ENCODE data around the gene STYK1.
"Not testable (repeated sequence)": the region's sequence is repeated elsewhere in the genome, so short reads cannot be mapped to it uniquely, and the experiment has no call there.

Gene STYK1

GRCh38 chr12:10620078-10620779 is 53.6 kb downstream of the STYK1 start:
- DNase-seq (ENCODE audit: low read depth in 2 of 2), result no peak

DNA sequence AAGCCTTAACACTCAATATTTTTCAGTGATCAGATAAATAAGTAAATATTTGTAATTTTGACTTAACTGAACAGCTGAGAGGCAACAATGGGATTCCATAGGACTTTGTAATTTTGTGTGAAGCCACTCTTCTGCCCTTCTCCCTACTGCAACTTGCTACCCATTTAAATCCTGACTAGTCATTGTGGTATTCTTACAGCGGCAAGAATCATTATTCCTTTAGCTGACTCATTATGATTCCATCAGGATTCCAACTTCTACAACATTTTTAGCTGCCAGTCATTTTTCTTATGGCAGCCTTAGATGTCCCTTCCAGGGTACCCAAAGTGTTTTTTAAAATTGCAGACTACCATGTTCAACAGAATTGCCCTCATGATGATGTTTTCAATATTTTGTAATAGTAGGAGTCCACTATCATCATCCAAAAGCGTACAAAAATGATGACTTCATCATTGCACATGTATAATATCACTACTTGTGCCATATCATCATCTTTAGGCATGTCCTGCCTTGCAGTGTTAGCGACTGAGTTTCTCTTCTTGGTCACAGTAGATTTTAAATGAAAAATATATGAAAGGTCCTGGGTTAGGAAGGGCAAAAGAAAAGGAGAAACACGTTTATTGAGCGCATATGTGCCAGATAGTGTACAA is 55.4 kb downstream of the STYK1 start:
- DNase-seq (ENCODE audit: low read depth in 2 of 2), result no peak

- DNase-seq (ENCODE audit: low read depth in 2 of 2), result no peak
Observed at GRCh38 chr12:10617863-10618262, 56.0 kb downstream of the STYK1 start.

DNA sequence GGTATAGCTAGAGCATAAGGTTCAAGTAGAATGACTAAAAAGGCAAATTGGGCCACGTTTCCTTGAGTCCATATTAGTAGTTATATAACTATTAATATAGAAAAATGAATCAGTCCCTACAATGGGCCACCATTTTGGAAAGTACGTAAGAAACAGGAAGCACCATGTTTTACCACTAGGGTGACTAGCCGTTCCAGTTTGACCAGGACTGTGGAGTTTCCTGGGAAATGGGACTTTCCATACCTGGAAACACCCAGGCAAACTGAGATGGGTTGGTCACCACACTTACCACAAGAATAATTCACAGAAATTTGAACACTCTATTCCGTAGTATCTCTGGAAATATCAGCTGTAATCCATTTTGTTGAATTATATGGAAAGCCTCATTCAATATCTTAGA is 58.3 kb downstream of the STYK1 start:
- DNase-seq (ENCODE audit: low read depth in 2 of 2), result no peak

DNA sequence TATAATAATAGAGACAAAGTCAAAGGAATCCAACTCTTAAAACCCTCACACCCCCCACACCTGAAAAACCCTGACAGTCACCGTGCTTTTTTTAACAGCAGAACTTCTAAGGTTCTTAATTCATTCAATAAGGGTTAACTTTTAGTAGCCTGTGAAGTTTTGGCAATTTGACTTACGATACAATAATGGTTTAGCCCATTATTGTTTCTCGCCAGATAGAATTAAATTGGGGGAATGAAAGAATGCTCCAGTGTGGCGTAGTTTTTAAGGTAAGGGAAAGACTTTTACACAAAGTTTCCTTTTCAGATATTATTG is 59.8 kb downstream of the STYK1 start:
- no peak for DNase-seq (ENCODE audit: low read depth in 2 of 2)

DNA sequence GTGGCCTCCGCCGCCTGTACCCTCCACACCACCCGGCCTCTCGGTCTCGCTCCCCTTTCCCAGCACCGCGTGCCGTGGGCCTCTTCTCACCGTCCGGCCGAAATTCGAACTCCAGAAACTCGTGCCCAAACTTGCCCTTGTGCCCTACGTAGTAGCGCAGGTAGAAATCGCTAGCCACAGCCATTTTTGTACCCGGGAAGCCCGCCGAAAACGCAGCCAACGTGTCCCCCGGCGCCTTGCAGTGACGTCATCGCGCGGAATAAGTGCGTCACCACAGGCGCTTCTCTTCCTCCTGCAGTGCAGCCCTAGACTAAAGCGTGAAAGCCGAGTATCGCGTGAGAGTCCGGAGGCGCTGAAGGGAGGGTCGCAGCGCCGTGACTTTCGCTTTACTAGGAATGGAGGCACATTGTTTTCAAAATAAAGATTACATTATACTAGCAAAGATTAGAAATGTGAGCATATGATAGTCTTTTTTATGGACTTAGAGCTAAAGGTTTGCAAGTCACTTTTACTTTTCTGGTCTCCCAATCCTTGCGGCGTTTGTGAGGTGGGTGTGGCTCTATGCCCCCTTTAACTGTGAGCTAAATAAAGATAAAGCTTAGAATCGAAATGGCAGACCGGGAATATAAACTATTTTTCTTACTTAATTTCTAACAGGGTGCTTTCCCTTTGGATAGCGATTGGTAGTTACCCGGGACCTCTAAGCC is 60.4 kb downstream of the STYK1 start, which contains the start of gene MAGOHB:
MAGOHB (minus strand) TSS at position 261 of the 707 bp plus-strand sequence; CDS start at position 184, 77 bp downstream.
- peak; percentile 96 for DNase-seq (ENCODE audit: low read depth in 2 of 2)

DNA sequence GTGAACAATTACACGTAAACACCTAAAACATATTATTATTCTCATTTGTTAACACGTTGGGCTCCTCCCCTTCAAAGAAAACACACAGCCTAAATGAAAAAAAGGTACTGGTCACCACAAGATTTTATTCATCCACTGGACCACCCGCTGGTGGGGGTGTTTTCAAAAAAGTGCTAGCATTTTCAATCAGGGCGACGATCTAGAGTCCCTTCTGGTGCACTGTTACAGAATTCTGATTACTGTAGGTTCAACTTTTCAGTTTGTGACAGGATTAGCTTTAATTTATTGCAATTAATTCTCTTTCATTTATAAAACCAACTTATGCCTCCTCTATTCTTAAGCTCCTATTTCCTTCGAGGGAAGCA is 60.9 kb downstream of the STYK1 start:
- DNase-seq (ENCODE audit: low read depth in 2 of 2), result no peak

DNA sequence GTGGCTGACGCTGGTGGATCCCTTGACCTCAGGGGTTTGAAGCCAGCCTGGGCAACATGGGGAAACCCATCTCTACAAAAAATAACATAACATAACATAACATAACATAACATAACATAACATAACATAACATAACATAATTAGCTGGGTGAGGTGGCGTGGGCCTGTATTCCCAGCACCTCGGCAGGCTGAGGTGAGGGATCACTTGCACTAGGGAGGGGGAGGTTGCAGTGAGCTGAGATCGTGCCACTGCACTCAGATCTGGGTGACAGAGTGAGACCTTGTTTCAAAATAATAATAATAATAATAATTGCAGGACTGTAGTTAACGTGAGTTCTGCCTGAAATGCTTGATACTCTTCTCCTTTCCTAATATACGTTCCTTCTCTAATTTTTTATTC is 61.7 kb downstream of the STYK1 start:
- DNase-seq (ENCODE audit: low read depth in 2 of 2), result no peak

DNA sequence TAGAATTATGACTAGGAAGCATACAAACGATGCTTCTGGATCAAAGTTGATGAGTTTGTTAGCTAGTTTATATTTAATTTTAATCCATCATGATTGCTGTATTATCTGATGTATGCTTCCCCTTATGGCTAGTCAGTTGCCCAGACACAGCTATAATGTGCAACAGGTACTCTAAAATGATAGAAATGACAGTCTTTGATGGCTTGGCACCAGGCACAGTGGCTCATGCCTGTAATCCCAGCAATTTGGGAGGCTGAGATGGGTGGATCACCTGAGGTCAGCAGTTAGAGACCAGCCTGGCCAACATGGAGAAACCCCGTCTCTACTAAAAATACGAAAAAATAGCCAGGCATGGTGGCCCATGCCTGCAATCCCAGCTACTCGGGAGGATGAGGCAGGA is 62.6 kb downstream of the STYK1 start:
- DNase-seq (ENCODE audit: low read depth in 2 of 2), result not testable (repeated sequence)

DNA sequence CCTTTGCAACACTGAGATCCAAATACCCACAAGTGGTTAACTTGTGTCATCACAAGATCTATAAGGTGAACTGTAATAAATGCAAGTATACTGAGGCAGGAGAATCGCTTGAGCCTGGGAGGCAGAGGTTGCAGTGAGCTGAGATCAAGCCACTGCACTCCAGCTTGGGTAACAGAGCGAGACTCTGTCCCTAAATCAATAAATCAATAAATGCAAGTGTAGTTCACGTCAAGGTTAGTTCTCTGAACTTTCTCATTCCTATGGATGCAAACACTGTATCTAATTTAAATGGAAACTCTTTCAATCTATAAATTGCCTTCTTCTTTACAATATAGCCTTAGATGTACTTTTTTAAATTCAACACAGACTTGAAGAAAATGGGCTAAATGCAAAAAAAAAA is 63.7 kb downstream of the STYK1 start:
- no peak for DNase-seq (ENCODE audit: low read depth in 2 of 2)

DNA sequence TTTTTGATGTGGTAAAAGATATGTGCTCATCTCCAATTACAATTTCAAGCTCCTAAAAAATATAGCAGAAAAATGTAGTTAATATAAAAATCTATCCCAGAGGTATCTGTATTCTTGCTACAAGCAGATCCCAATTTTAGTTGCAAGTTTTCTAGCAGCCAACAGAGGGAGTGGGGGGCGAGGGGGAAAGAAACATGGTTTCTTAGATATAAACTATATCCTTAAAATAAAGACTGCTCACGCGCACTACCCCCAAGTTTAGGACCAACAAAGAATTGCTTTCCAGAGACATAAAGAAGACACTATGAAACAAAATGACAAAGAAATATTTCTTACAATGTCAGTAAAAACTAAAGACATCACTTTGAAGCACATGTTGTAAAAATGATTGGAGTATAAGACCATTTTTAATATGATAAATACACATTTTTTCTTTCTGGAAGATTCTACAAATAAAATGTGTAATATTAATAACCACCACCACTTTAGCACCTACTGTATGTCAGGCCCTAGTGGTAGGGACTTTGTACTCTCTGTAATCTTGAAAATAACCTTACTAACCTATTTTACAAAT is 65.9 kb downstream of the STYK1 start:
- no peak for DNase-seq (ENCODE audit: low read depth in 2 of 2)

GRCh38 chr12:10601860-10602259 is 72.0 kb downstream of the STYK1 start:
- DNase-seq (ENCODE audit: low read depth in 2 of 2), result no peak

- DNase-seq (ENCODE audit: low read depth in 2 of 2), result no peak
Observed at GRCh38 chr12:10600988-10601387, 72.9 kb downstream of the STYK1 start.

GRCh38 chr12:10595881-10596280 is 78.0 kb downstream of the STYK1 start:
- DNase-seq (ENCODE audit: low read depth in 2 of 2), result no peak

GRCh38 chr12:10590966-10591365 is 82.9 kb downstream of the STYK1 start:
- no peak for DNase-seq (ENCODE audit: low read depth in 2 of 2)

- DNase-seq (ENCODE audit: low read depth in 2 of 2), result no peak
Observed at GRCh38 chr12:10584415-10584814, 89.4 kb downstream of the STYK1 start.

GRCh38 chr12:10582704-10583103 is 91.1 kb downstream of the STYK1 start:
- no peak for DNase-seq (ENCODE audit: low read depth in 2 of 2)

- DNase-seq (ENCODE audit: low read depth in 2 of 2), result not testable (repeated sequence)
Observed at GRCh38 chr12:10582133-10582532, 91.7 kb downstream of the STYK1 start.

DNA sequence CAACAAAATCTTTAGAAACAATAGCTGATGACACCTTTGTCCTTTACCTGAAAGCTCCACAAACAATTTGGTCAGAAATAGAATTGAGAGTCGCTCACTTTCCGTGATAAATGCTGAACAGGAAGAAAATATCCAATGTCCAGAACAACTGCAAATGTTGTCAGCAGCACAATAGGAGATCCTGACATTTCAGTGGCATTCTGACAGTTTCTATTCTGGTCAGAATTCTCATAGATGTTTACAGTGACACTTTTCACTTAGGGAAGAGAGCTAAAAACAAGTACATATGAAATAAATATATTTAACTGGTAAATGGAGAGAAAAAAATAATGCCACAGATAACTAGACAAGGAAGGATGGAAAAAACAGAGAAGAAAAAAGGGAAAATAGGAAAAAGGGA is 99.5 kb downstream of the STYK1 start:
- no peak for DNase-seq (ENCODE audit: low read depth in 2 of 2)

DNA sequence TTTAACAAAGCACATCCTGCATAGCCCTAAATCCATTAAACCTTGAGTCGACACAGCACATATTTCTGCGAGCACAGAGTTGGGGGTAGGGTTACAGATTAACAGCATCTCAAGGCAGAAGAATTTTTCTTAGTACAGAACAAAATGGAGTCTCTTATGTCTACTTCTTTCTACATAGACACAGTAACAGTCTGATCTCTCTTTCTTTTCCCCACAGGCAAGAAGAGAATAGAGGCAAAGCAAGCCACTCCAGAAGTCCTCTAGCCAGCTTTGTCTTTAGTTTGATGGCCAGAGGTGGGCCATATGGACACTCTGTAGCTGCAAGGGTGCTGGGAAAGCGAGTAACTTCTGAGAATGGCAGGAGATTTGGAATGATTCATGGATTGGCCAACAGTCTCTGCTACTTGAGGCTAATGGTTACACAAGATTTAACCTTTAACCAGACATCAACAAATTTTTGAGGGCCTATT is 101.8 kb downstream of the STYK1 start:
- DNase-seq (ENCODE audit: low read depth in 2 of 2), result not testable (repeated sequence)

- DNase-seq (ENCODE audit: low read depth in 2 of 2), result no peak
Observed at GRCh38 chr12:10571141-10571540, 102.7 kb downstream of the STYK1 start.

Data from stimulated activated CD8-positive, alpha-beta memory T cell treated with anti-CD3 and anti-CD28 coated beads, Interleukin-15, amount 100 ng/mL, for 48 hours (primary cell).